Activated T-helper 2 cell treated with anti-CD3 and anti-CD28 coated beads, Interferon-gamma antibody, Interleukin-2, Interleukin-4, amounts not matched to agents 10 μg/mL and 5 μg/mL and 100 μg/mL, durations not matched to agents 14 hours and 24 hours and 36 hours (primary cell): ENCODE data around the gene ROR1. TPM values are rescaled to one million over a fixed set of nuclear protein-coding genes. Genes with fewer than 3 reads are reported as not detected.

Experiments used
- DNase-seq: peaks from one replicate; pipeline ENCODE4 v3.0.0; 2021; ENCODE audit warnings: low spot score
- H3K27ac Mint-ChIP-seq: one replicate; pipeline ENCODE4 v1.8.0; 2021; ENCODE audit warnings: mixed read lengths
- H3K27me3 Mint-ChIP-seq: one replicate; pipeline ENCODE4 v1.8.0; 2021; ENCODE audit warnings: low read depth, mixed read lengths
- H3K36me3 Mint-ChIP-seq: one replicate; pipeline ENCODE4 v1.8.0; 2021; ENCODE audit warnings: low read depth, mixed read lengths
- H3K4me1 Mint-ChIP-seq: one replicate; pipeline ENCODE4 v1.8.0; 2021; ENCODE audit warnings: low read depth, mixed read lengths
- H3K4me3 Mint-ChIP-seq: one replicate; pipeline ENCODE4 v1.8.0; 2021; ENCODE audit warnings: low read depth, mild to moderate bottlenecking, moderate library complexity, mixed read lengths
- H3K9me3 Mint-ChIP-seq: one replicate; pipeline ENCODE4 v1.8.0; 2021; ENCODE audit warnings: mixed read lengths
- intact Hi-C: fragments of 100-400 bp; cut with micrococcal nuclease; formaldehyde crosslinking; loops from one replicate; pipeline ENCODE4 v1.15.1; 2023
- total RNA-seq: library from RNA; stranded (reverse); gene quantifications from 2 replicates; pipeline ENCODE4 v1.2.3, GENCODE V29; 2022

Gene ROR1
- total RNA-seq, 1 donor from 2014 or later, result 0.09 TPM

DNA sequence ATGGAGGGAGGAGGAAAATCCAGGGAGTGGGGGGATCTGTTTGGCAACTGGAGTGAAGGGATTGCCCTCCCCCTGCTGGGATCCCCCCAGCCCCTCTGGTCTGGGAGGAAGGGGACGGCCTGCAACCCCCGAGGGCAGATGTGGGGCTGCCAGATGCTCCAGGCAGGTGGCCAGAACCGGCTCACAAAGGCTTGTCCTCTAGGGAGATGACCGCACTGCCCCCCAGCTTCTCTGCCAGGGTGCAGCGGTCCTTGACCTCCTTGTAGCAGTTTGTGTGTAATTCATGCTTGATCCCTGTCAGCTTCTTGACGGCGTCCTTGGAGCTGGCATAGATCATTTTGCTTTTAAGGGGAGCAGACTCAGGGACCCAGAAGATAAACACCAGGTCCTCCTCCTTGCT, 69.2 kb downstream of the ROR1 start:
- Mint-ChIP-seq H3K36me3 (no peaks in the 10 kb centered on the region), H3K4me3 (no peak overlapping the region)
- intact Hi-C loops, result no loop called here

DNA sequence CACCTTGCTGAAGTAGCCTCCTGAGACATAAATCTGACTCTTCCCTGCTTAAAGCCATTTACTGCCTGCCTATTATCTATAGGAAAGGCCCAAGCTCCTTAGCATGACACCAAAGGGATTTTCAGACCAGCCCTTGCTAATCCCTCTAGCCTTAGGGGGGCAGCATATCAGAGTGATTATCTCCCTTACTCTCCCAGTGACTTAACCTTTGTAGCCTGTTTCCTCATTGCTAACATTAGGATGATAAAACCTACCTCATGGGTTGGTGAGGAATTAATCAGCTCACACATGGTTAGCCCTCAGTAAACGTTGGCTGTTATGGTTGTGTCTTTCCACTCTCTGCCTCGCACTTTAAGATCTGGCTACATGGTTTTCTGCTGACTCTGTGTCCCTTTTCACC, 70.1 kb downstream of the ROR1 start:
- no peak overlapping the region for H3K27ac Mint-ChIP-seq

More for the DNA sequence above, 69.2 kb downstream of the ROR1 start:
- peaks cover 5% of the 10 kb centered on the region for H3K27me3 Mint-ChIP-seq
- no peaks in the 10 kb centered on the region for H3K9me3 Mint-ChIP-seq
- no peaks in the 10 kb centered on the region for H3K4me1 Mint-ChIP-seq
- DNase-seq, result no peak
- H3K27ac Mint-ChIP-seq, result no peak overlapping the region

GRCh38 chr1:63845346-63845745, 71.5 kb downstream of the ROR1 start:
- Mint-ChIP-seq H3K9me3 (no peaks in the 10 kb centered on the region), H3K4me1 (no peaks in the 10 kb centered on the region), H3K27ac (no peak overlapping the region), H3K36me3 (no peaks in the 10 kb centered on the region), H3K27me3 (peaks cover 5% of the 10 kb centered on the region), H3K4me3 (no peak overlapping the region)
- intact Hi-C loops, result no loop called here
- no peak for DNase-seq

More for the DNA sequence above, 70.1 kb downstream of the ROR1 start:
- no peaks in the 10 kb centered on the region for H3K9me3 Mint-ChIP-seq
- no peaks in the 10 kb centered on the region for H3K4me1 Mint-ChIP-seq
- no peak for DNase-seq
- no peak overlapping the region for H3K4me3 Mint-ChIP-seq
- intact Hi-C loops, result no loop called here
- no peaks in the 10 kb centered on the region for H3K36me3 Mint-ChIP-seq
- peaks cover 5% of the 10 kb centered on the region for H3K27me3 Mint-ChIP-seq

- intact Hi-C loops, result no loop called here
- Mint-ChIP-seq H3K27ac (no peak overlapping the region), H3K4me1 (no peaks in the 10 kb centered on the region), H3K4me3 (no peak overlapping the region), H3K36me3 (no peaks in the 10 kb centered on the region), H3K27me3 (peaks cover 2% of the 10 kb centered on the region), H3K9me3 (no peaks in the 10 kb centered on the region)
- no peak for DNase-seq
Measured at GRCh38 chr1:63847308-63847910, 73.6 kb downstream of the ROR1 start.

- intact Hi-C loops, result no loop called here
- Mint-ChIP-seq H3K36me3 (no peaks in the 10 kb centered on the region), H3K4me1 (no peaks in the 10 kb centered on the region), H3K27ac (no peak overlapping the region), H3K27me3 (peaks cover 2% of the 10 kb centered on the region), H3K4me3 (no peak overlapping the region), H3K9me3 (no peaks in the 10 kb centered on the region)
- no peak for DNase-seq
Measured at GRCh38 chr1:63848733-63849132, 74.9 kb downstream of the ROR1 start.

GRCh38 chr1:63849149-63849548, 75.3 kb downstream of the ROR1 start:
- Mint-ChIP-seq H3K36me3 (no peaks in the 10 kb centered on the region), H3K27ac (no peak overlapping the region), H3K4me3 (no peak overlapping the region), H3K27me3 (peaks cover 2% of the 10 kb centered on the region), H3K4me1 (no peaks in the 10 kb centered on the region), H3K9me3 (no peaks in the 10 kb centered on the region)
- intact Hi-C loops, result no loop called here
- DNase-seq, result no peak

DNA sequence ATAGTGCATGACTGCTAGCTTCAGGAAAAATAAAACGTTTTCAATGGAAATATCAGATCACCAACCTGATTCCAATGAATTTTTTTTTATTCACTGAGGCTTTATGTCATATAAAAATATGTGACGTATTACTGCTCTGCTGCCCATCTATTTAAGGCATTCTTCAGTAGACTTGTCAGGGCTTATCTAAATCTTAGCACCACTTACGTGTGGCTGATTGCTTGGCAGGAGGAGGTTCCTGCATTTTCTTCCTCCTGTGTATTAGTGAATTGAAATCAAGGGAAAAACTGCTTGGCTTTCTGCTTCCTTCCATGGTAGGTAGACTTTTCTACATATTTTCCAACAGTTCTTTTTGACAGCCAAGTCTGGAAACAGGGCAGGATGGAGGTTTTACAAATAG, 80.3 kb downstream of the ROR1 start:
- no peaks in the 10 kb centered on the region for H3K9me3 Mint-ChIP-seq
- intact Hi-C loops, result no loop called here
- H3K4me1 Mint-ChIP-seq, result no peaks in the 10 kb centered on the region
- no peak overlapping the region for H3K27ac Mint-ChIP-seq
- H3K27me3 Mint-ChIP-seq, result peaks cover 2% of the 10 kb centered on the region
- no peaks in the 10 kb centered on the region for H3K36me3 Mint-ChIP-seq
- DNase-seq, result no peak
- no peak overlapping the region for H3K4me3 Mint-ChIP-seq

DNA sequence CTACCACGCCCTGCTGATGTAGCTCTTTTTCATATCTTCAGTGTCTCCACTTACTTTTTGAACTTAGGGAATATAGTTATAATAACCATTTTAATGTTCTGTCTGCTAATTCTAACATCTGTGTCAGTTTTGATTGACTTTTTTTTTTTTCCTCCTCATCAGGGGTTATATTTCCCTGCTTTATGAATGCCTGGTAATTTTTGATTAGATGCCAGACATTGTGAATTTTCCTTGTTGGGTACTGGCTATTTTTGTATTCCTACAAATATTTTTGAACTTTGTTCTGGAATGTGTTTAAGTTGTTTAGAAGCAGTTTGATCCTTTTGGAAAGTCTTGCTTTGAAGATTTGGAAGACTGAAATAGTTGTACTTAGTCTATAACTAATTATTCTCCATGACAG, 82.1 kb downstream of the ROR1 start:
- H3K36me3 Mint-ChIP-seq, result no peaks in the 10 kb centered on the region
- H3K4me3 Mint-ChIP-seq, result no peak overlapping the region
- no peak for DNase-seq
- H3K27ac Mint-ChIP-seq, result no peak overlapping the region
- peaks cover 2% of the 10 kb centered on the region for H3K27me3 Mint-ChIP-seq
- H3K4me1 Mint-ChIP-seq, result no peaks in the 10 kb centered on the region
- intact Hi-C loops, result no loop called here
- H3K9me3 Mint-ChIP-seq, result no peaks in the 10 kb centered on the region

DNA sequence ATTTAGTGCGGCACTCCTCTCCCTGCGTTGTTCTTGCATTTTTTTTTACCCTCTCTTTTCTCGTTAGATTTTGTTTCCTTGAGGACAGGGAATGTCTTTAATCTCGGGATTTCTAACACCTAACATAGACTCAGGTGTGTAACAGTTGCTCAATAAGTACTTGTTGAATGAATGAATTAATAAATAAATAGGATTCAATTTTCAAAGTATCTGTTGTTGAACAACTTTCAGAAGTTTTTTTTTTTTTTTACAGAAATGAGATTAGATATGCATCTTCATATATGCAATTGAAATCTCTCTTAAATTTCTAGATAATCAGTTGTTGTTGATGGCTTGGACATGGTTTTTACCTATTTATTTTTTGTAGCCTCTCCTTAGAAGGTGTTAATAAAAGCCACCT, 83.1 kb downstream of the ROR1 start:
- intact Hi-C loops, result no loop called here
- no peaks in the 10 kb centered on the region for H3K9me3 Mint-ChIP-seq
- no peak overlapping the region for H3K4me3 Mint-ChIP-seq
- H3K36me3 Mint-ChIP-seq, result no peaks in the 10 kb centered on the region
- no peak for DNase-seq
- H3K27ac Mint-ChIP-seq, result no peak overlapping the region
- H3K4me1 Mint-ChIP-seq, result no peaks in the 10 kb centered on the region
- H3K27me3 Mint-ChIP-seq, result peaks cover 2% of the 10 kb centered on the region

DNA sequence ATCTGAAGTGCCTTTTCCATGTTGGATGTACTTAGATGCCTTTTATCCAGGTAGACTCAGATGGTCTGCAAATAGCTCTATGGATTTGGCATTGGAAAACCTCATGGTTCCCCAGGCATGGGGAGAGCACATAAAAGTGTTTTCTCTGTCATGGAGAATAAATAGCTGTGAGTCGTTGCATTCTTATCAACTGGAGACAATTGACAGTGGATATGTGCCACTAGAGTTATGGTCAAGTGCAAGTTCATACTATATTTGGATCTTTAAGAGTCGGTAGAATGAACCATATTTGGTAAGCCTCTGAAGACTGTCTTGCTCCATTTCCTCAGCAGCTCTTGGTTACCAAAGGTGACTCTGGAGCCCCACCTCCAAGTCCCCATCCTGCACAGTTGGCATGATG, 83.7 kb downstream of the ROR1 start:
- H3K27ac Mint-ChIP-seq, result no peak overlapping the region
- H3K36me3 Mint-ChIP-seq, result no peaks in the 10 kb centered on the region
- H3K4me1 Mint-ChIP-seq, result no peaks in the 10 kb centered on the region
- intact Hi-C loops, result no loop called here
- no peaks in the 10 kb centered on the region for H3K9me3 Mint-ChIP-seq
- H3K4me3 Mint-ChIP-seq, result no peak overlapping the region
- peaks cover 2% of the 10 kb centered on the region for H3K27me3 Mint-ChIP-seq
- DNase-seq, result no peak

DNA sequence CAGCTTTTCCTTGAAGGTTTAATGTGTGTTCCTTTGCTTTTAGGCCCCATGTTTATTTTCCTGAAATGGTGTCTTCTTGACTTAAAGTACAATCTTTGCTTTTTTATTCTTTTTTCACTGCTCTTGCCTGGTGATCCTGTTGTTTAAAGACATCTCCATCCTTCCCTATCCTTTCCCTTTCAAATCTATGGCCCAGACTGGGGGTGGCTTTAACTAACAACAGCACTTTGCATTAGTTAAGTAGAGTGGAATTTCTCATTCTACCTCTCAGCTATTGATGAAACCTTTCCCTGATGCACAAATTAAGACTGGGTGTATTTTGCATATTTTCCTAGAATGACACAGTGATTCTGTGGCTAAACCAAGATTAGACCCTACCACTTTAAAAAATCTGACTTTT, 84.3 kb downstream of the ROR1 start:
- H3K4me1 Mint-ChIP-seq, result no peaks in the 10 kb centered on the region
- DNase-seq, result no peak

GRCh38 chr1:63859480-63860275, 85.9 kb downstream of the ROR1 start:
- DNase-seq, result no peak
- Mint-ChIP-seq H3K36me3 (no peaks in the 10 kb centered on the region), H3K4me1 (no peaks in the 10 kb centered on the region), H3K27ac (no peak overlapping the region), H3K27me3 (peaks cover 2% of the 10 kb centered on the region), H3K4me3 (no peak overlapping the region), H3K9me3 (no peaks in the 10 kb centered on the region)
- intact Hi-C loops, result no loop called here

More for the DNA sequence above, 84.3 kb downstream of the ROR1 start:
- Mint-ChIP-seq H3K27ac (no peak overlapping the region), H3K4me3 (no peak overlapping the region), H3K36me3 (no peaks in the 10 kb centered on the region), H3K9me3 (no peaks in the 10 kb centered on the region), H3K27me3 (peaks cover 2% of the 10 kb centered on the region)
- intact Hi-C loops, result no loop called here

DNA sequence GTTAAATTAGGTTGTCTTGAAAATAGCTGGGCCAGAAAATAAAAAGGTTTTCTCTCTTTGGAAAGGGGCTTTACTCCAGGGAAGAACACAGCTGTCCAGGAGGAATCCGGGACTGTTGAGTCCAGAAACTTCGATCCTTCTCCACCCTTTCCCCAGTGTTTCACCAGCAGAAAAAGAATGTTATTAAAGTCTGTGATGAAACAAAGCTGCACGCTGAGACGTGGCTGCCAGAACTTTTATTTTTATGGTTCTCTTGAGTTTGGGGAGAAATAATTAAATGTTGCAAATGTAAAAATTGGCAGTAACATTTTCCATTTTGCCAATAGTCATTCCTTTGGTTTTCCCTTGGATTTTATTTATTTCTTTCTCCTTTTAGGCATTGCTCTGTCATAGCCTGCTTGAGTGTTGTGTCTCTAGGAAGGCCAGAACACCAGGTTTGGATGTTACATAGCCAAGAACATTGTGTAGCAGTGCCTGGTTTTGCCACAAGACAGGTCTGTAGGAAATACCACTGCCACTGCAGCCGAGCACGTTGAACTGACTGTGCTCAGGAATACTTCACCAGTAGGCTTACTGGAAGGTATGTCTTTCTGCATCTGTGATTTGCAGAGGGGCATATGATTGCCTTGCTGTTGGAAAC, 87.4 kb downstream of the ROR1 start:
- no peak overlapping the region for H3K4me3 Mint-ChIP-seq
- DNase-seq, result no peak
- no peak overlapping the region for H3K27ac Mint-ChIP-seq
- no peaks in the 10 kb centered on the region for H3K4me1 Mint-ChIP-seq
- H3K27me3 Mint-ChIP-seq, result peaks cover 4% of the 10 kb centered on the region
- no peaks in the 10 kb centered on the region for H3K9me3 Mint-ChIP-seq
- H3K36me3 Mint-ChIP-seq, result no peaks in the 10 kb centered on the region
- intact Hi-C loops, result no loop called here
